MM.1S (cell line): ENCODE data around the gene EID3.

Experiments
- CTCF ChIP-seq: fragments of 300-600 bp; sonication (generic); IDR thresholded peaks from 2 replicates; pipeline ENCODE4 v1.5.1; 2016; ENCODE audit warnings: antibody characterized with exemption, low read length, mixed read lengths
- EZH2 ChIP-seq: fragments of 300-600 bp; sonication (generic); optimal IDR thresholded peaks from 2 replicates; pipeline ENCODE3; 2017; ENCODE audit warnings: low read depth, mild to moderate bottlenecking, antibody characterized with exemption, low read length, mixed read lengths
- EZH2phosphoT487 ChIP-seq: fragments of 300-600 bp; sonication (generic); IDR thresholded peaks from 2 replicates; pipeline ENCODE4 v1.6.1; 2018; ENCODE audit warnings: antibody characterized with exemption, low read length

DNA sequence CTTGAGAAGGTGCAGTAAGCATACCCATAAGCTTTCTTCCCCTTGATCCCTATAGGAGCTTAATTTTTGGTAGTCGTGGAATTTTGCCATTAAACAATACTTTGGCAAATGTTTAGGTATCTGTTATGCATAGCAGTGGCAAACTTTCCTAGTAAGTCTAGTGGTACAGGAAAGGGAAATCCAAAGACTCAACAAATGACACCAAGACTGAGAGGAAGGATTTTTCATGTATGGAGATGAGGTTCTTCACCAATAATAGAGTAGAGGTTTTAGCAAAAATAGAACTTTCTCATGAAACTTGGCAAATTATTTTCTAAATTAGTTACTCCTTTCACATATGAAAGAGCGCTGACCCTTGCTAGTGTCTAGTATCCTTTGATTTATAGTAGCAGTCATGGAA lies 2.8 kb downstream of the EID3 start:
- TF ChIP-seq CTCF = no peak
- TF ChIP-seq EZH2 = no peak
- TF ChIP-seq EZH2phosphoT487 = no peak
